NCI-H510A treated with DMSO at 0.1 percent for 48 hours (cell line): ENCODE results near the gene VAT1L.
"Not testable (repeated sequence)": the region's sequence is repeated elsewhere in the genome, so short reads cannot be mapped to it uniquely, and the experiment has no call there.

Experiments
- DNase-seq: peaks from one replicate; lab custom pipeline; 2025; lab: John Stamatoyannopoulos, UW

The VAT1L gene

GRCh38 chr16:77912617-77913016 lies 124.3 kb downstream of the VAT1L start:
- DNase-seq = no peak

GRCh38 chr16:77913738-77914253 lies 125.4 kb downstream of the VAT1L start:
- DNase-seq = no peak

DNA sequence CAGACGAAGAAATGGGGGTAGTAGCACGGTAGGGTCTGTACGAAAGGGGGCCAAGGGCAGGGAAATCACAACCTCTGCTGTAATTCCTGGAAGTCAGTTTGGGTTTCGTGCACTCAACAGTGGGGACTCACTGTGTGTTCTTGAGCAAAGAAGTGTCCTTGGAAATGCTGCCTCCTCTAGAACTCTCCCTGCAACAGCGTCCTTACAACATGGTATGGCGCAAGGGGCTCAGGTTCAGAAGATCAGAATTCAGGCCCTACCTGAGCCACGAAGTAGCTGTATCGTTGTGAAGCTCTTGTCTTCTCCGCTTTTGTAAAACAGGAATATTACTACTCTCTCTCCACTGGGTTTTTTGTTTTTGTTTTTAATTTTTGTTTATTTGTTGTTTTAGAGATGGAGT lies 127.7 kb downstream of the VAT1L start:
- no peak for DNase-seq

- DNase-seq = no peak
Measured at GRCh38 chr16:77917971-77918370, 129.6 kb downstream of the VAT1L start.

GRCh38 chr16:77918809-77919707 lies 130.7 kb downstream of the VAT1L start:
- peak; percentile 68 for DNase-seq

DNA sequence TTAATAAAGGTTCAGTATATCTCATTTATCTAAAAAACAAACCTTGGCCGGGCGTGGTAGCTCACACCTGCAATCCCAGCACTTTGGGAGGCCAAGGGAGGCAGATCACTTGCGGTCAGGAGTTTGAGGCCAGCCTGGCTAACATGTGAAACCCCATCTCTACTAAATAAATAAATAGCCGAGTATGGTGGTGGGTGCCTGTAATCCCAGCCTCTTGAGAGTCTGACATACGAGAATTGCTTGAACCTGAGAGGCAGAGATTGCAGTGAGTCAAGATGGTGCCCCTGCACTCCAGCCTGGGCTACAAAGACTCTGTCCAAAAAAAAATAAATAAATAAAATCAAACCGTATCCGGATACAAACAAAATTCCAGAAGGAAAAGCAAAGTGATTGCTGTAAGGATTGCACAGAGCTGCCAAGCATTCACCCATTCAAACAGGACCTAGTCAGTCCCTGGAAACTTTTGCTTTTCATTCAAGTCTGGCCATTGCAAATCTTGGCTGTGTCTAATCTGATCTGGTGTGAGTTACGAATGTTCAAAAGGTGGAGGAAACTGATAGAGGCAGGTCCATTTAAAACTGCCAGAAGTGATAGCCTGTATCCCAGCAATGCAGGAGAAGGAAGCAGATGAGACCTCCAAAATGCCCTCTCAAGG lies 131.5 kb downstream of the VAT1L start:
- DNase-seq = no peak

GRCh38 chr16:77920984-77921383 lies 132.6 kb downstream of the VAT1L start:
- no peak for DNase-seq

DNA sequence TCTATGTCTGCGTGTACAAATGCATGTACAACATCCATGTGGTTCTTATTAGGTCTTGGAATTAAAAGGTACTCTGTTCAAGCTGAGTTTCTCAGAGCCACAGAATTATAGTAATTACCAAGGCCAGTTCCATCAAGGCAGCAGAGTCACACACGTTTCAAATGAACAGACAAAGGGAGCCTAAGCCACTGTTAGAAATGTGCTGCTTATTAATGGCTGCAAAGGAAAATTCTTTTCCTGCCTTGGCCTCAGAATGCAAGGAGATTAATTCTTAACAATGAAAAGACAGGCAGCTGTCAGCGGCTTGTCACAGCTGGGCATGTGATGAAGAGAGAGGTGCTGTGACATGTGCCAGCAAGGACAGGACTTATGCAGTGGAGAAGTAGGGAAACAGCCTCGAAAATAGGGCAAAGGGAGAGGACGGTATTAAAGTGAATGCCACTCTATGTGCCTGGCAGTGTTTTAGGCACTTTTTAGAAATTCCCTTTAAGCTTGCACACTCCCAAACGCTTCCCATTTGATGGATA lies 133.9 kb downstream of the VAT1L start:
- no peak for DNase-seq

- no peak for DNase-seq
Measured at GRCh38 chr16:77925531-77925930, 137.2 kb downstream of the VAT1L start.

DNA sequence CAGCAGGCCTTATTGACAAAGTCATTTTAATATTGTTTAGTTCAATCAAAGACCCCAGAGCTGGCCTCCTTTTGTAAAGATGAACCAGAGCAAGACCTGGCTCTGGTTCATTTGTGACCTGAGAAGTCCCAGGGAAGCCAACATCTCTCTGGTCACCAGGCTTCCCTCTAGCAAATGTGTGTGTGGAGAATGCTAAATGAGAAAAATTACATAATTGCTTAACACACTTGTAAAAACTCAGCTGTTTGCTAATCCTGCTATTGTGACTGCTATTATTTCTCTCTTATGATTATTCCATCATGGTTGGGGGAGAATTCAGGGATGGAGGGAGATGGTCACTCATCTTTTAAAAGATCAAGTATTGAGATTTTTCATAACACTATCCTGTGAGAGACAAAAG lies 139.7 kb downstream of the VAT1L start:
- no peak for DNase-seq

DNA sequence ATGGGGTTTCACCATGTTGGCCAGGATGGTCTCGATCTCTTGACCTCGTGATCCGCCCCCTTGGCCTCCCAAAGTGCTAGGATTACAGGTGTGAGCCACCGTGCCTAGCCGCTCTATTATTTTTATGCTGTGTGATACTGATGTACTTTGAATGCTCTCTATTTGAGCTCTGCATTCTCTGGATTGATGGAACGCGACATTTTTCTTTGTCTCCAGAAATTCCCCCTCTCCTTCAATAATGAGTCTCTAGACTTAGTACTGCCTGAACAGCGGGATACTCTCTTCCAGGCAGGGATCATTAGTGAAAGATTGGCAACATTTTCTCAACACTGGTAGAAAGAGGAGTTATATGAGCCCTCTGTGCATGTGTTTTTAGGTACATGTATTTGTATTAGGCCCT lies 140.6 kb downstream of the VAT1L start:
- no peak for DNase-seq

- DNase-seq = no peak
Measured at GRCh38 chr16:77931058-77931457, 142.7 kb downstream of the VAT1L start.

- DNase-seq = no peak
Measured at GRCh38 chr16:77937473-77938149, 149.2 kb downstream of the VAT1L start.

- no peak for DNase-seq
Measured at GRCh38 chr16:77938913-77939312, 150.5 kb downstream of the VAT1L start.

DNA sequence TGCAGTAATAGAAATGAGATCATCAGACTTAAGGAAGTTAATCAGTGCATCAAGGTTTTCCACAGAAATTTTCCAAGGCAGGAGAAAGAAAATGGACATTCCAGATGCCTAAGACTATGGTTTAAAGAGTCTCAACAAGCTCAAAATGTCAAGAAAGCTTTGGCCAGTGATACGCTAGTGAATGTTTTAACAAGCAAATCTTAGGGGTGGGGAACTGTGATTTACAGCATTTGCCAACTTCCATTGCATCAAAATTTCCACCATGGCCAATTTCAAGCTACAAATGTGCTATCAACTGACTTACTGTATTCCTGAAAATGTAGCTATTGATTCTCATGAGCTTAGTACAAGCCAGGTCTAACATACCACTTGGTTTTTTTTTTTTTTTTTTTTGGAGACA lies 151.6 kb downstream of the VAT1L start:
- DNase-seq = no peak

- peak; percentile 87 for DNase-seq
Measured at GRCh38 chr16:77943801-77944200, 155.4 kb downstream of the VAT1L start.

GRCh38 chr16:77944631-77945030 lies 156.3 kb downstream of the VAT1L start:
- DNase-seq = no peak

DNA sequence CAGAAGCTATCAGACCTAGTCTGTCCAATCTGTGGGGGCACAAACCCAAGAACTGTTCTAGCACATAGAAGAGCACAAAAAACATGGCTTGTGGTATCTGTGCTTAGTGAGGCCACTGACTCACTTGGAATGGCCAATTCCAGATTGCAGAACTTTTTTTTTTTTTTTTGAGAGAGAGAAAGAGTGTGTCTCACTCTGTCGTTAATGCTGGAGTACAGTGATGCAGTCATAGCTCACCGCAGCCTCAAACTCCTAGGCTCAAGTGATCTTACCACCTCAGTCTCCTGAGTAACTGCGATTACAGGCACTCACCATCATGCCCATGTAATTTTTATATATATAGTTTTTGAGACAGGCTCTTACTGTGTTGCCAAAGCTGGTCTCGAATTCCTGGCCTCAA lies 156.8 kb downstream of the VAT1L start:
- no peak for DNase-seq

DNA sequence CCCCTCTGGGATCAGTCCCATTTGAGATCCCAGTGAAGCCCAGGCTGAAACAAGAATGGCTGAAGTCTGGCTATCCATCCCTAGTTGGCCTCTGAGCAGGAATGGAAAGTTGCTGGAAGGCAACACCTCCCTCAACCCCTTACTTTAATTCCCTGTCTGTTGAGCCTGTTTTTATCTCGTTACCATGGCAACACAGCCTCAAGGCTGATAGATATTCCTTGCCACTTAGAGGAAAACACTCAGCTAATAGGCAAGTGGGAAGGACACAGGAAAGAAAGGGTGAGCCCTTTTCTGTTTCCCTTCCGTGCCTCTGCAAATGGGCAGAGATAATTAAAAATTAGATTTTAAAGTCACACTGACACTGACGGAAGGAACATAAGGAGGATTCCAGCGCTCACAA lies 158.5 kb downstream of the VAT1L start:
- no peak for DNase-seq

- not testable (repeated sequence) for DNase-seq
Measured at GRCh38 chr16:77947590-77947989, 159.2 kb downstream of the VAT1L start.

- DNase-seq = no peak
Measured at GRCh38 chr16:77948835-77949234, 160.5 kb downstream of the VAT1L start.

DNA sequence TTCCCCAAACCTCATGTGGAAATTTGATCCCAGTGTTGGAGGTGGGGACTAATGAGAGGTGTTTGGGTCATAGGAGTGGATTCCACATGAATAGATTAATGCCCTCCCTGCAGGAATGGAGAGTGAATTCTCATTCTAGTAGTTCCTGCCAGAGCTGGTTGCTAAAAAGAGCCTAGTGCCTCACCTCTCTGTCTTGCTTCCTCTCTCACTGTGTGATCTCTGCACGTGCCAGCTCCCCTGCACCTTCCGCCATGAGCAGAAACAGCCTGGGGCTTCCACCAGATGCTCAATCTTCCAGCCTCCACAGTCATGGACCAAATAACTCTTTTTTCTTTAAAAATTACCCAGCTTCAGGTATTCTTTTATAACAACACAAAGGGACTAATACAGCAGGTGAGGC lies 161.1 kb downstream of the VAT1L start:
- DNase-seq = no peak
